ENCODE measurements around the gene BMP10.

DNA sequence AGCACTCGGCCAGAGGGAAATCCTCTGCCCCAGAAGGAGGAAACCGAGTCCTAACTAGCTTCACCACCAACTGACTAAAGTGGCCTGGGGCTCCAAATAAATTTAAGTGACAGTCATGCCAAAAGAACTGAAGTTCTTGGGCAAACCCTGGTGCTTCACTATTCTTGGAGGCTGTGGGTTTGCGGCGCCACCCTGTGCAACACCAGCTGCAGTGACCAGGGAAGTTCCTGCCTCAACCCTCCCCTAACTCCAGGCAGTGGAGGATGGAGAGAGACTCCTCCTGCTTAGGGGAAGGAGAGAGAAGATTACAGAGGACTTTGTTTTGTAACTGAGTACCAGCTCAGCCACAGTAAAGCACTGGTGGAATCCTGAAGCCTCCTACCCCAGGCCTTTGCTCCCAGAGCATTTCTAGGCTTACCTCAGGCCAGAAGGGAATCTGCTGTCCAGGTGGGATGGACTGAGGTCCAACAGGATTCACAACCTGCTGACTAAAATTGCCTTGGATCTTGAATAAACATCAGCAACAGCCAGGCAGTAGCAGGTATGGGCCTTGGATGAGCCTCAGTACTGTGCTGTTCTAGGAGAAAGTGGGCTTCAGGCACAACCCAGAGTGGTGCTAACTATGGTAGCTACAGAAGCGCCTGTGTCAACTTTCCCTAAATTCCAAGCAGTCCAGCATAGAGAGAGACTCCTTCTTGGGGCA, 29.4 kb upstream of the BMP10 start:
- TF ChIP-seq, protein P1, sequence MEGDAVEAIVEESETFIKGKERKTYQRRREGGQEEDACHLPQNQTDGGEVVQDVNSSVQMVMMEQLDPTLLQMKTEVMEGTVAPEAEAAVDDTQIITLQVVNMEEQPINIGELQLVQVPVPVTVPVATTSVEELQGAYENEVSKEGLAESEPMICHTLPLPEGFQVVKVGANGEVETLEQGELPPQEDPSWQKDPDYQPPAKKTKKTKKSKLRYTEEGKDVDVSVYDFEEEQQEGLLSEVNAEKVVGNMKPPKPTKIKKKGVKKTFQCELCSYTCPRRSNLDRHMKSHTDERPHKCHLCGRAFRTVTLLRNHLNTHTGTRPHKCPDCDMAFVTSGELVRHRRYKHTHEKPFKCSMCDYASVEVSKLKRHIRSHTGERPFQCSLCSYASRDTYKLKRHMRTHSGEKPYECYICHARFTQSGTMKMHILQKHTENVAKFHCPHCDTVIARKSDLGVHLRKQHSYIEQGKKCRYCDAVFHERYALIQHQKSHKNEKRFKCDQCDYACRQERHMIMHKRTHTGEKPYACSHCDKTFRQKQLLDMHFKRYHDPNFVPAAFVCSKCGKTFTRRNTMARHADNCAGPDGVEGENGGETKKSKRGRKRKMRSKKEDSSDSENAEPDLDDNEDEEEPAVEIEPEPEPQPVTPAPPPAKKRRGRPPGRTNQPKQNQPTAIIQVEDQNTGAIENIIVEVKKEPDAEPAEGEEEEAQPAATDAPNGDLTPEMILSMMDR (IDR thresholded peaks at IDR 0.05), result no peak
- no peak for TF ChIP-seq ZFX (IDR thresholded peaks at IDR 0.05; ENCODE audit: borderline replicate concordance)

Measured in 22Rv1 (cell line).